Activated CD8-positive, alpha-beta memory T cell treated with anti-CD3 and anti-CD28 coated beads, Interleukin-2, amount 50 U/mL, for 24 hours (primary cell): ENCODE results near the gene ICOS.

Experiments used
- DNase-seq: peaks from one replicate; pipeline ENCODE4 v3.0.0-alpha.2; 2020; ENCODE audit errors: extremely low read depth

ICOS gene, protein sequence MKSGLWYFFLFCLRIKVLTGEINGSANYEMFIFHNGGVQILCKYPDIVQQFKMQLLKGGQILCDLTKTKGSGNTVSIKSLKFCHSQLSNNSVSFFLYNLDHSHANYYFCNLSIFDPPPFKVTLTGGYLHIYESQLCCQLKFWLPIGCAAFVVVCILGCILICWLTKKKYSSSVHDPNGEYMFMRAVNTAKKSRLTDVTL

DNA sequence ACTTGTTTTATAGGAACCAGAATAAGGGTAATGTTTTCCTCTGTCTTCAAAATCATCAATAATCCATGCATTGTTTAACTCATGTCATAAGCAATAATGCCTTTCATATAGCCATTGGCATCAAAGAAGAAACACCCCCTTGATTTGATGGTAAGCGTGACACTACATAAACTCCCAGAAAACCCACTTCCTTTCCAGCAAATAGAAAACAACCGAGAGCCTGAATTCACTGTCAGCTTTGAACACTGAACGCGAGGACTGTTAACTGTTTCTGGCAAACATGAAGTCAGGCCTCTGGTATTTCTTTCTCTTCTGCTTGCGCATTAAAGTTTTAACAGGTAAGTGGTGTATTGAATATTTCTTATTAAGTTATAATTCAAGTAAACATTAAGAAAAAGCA is at the start of gene ICOS:
Gene ICOS, plus strand, starts transcription at position 229 of the 400 bp plus-strand sequence. Its CDS starts 52 bp downstream, at position 281.
- DNase-seq, result no peak

DNA sequence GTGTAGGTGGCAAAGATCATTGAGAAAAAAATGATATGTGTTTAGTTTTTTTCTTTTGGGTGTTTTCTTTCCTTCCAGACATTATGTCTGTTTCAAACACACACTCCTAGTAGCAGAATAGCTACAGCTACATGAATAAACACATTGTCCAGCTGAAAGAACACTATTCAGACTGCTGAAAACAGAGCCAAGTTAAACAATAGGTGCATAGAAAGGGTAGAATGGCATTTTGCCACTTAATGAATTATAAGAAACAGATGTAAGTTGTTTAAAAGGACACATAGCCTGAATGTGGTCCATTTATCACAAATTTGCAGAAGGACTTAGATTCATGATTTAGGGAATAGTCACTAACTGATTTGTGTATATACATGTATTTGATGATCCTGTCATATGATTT is 48.9 kb upstream of the ICOS start:
- no peak for DNase-seq

- no peak for DNase-seq
Observed at GRCh38 chr2:203889542-203889941, 47.0 kb upstream of the ICOS start.

GRCh38 chr2:203889944-203890343 is 46.6 kb upstream of the ICOS start:
- no peak for DNase-seq

- no peak for DNase-seq
Observed at GRCh38 chr2:203890733-203891132, 45.8 kb upstream of the ICOS start.

- DNase-seq, result no peak
Observed at GRCh38 chr2:203891474-203891873, 45.1 kb upstream of the ICOS start.

DNA sequence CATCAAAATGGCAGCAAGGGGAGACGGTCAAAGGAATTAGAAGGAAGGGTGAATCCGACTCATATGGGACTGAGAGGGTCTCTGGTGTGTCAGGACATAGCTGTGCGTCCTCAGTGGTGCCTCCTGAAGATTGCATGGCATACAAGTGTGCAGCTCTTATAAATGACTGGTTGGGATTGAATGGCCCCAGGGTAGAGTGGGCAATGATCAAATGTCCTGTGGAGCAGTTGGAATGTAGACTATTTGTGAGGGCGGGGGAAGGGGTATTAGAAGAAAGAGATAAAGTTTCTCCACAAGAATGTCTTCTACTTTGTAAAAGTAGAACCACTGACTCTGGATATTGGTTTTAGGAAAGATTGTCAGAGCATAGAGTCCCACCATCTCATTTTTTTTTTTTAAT is 44.4 kb upstream of the ICOS start:
- DNase-seq, result no peak

DNA sequence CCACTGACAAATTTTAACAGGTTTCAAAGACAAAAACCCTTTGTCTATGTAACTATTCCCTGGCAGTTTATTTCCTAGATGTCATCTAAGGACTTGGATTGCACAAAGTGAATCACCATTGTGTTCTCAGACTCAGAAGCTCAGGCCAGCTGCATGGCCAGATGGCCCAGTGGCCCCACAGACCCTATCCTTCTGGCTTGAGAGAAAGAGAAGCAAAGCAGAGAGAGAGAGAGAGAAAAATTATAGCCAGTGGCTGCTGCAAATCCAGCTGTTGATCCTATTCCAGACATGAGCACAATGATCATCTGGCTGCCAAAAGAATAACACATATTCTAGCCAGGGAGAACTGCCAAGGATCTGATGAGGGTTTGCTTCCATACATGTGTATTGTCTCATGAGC is 43.2 kb upstream of the ICOS start:
- DNase-seq, result no peak

DNA sequence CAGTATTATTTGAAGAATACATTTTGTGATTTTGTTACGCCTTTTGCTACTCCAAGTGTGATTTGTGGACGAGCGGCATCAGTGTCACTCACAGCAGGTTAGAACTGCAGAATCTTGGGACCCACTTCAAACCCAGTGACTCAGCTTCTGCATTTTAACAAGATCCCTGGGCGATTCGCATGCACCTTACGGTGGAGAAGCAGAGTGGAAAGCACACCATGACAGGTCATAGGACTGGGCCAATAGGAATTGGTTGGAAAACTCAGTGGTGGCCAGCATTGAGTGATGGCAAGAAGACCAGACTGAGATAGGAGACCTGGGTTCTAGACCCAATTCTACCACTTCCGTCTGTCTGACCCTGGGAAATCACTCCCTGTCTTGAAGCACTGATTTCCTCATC is 42.7 kb upstream of the ICOS start:
- DNase-seq, result no peak

GRCh38 chr2:203894262-203894661 is 42.3 kb upstream of the ICOS start:
- no peak for DNase-seq

GRCh38 chr2:203897544-203897943 is 39.0 kb upstream of the ICOS start:
- DNase-seq, result no peak

GRCh38 chr2:203898657-203899056 is 37.9 kb upstream of the ICOS start:
- DNase-seq, result no peak

GRCh38 chr2:203900253-203900652 is 36.3 kb upstream of the ICOS start:
- no peak for DNase-seq

DNA sequence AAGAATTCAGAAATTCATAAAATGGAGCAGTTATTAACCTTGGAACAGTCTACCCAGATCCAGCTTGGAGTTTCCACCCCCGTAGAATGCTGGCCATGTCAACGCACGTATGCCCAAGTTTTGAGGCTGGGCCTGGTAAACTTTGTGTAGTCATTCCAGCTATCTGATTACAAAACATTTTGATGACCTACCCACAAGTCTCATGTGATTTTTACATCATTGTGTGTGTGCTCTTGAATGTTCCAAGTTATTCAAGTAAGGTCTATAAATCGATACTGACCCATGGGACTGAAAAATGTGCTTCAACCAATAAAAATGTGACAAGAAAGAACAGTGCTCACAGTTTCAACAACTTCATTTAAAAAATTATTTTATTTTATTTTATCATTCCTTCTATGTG is 32.5 kb upstream of the ICOS start:
- no peak for DNase-seq

DNA sequence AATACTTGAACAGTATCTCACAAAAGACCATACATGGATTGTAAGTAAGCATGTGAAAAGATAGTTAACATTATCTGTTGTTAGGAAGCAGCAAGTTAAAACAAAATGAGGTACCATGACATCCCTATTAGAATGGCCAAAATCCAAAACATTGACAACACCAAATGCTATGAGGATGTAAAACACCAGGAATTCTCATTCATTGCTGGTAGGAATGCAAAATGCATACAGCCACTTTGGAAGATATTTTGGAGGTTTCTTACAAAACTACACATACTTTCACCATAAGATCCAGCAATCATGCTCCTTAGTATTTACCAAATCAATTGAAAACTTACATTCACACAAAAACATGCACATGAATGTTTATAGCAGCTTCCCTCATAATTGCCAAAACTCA is 30.9 kb upstream of the ICOS start:
- DNase-seq, result no peak

DNA sequence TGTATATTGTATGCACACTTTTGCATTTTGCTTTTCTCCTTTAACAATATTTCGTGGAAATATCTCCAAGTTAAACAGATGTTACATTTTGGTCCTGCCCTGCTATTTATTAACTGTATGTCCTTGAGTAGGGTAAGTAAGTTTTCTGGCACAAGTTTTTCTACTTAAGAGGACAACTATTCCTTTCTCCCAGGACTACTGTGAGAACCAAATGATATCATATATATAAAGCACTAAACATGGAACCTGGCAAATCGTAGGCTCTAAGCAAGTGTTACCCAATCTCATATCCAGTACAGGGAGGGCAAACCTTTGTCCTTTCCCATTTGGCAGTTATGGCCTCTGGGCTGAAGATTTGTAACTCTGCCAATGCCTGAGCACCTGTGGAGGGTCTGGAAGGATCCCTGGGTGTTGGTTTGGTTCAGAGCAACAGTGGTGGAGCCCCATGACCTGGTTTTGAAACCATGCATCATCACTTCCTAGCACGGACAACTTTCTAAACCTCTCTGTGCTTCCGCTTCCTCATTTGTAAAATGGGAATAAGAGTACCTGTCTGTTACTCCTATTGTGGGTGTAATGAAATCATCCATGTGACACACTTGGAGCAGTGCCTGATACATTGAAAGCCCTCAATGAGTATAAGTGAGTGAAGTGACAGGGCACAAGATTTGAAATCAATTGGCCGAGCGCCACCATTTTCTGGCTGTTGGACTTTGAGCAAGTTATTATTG is 28.3 kb upstream of the ICOS start:
- DNase-seq, result no peak

DNA sequence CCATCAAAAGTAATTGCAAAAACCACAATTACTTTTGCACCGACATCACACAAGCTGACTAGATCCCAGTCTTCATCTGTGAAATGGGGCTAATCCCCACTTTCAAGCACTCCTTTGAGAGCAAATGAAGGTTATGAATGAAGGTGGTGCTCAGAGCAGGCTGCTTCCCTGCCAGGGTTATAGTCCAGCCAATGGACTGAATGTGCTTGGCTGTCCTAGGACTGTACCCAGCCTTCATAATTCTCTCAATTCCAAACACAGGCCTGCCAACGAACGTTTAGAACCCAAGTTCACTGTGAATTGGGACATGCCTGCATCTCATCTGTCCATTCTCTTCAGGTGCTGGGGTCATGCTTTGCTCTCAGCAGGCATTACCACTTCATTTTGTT is 27.8 kb upstream of the ICOS start:
- DNase-seq, result no peak

- DNase-seq, result no peak
Observed at GRCh38 chr2:203909261-203909967, 27.1 kb upstream of the ICOS start.

DNA sequence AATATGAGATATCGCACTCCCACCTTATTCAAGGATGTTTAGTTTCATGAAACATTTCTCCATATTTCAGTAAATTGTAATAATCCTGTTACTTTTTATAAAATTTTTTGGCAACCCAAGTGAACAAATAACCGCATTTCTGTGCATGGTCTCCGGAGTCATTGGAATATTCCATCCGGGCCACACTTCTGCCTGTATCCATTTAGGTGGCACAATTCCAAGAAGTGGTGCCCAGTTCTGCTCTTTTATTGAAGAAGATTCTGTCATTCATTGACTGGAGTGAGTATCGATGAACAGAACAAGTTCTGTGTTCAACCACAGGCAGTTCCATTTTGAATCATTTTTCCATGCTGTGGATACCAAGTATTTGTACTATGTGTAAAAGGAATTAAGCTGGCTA is 26.6 kb upstream of the ICOS start:
- no peak for DNase-seq

DNA sequence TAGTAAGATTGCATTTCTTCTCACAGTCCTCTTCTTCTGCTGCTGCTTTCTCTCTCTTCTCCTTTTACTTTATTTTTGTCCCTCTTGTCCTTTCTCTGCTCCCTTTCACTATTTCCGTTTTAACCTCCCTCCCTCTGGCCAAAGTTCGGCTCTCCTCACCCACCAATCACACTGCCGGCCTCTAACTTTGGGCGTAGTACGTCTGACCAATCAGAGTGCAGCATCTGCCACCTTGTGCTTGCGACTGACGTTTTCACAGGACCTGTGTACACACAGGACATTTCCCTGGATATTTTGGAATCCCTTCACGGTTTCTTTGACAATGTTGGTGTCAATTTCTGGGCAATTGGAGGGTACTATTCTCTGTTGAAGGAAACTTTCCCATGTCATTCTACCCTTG is 22.6 kb upstream of the ICOS start:
- DNase-seq, result no peak

DNA sequence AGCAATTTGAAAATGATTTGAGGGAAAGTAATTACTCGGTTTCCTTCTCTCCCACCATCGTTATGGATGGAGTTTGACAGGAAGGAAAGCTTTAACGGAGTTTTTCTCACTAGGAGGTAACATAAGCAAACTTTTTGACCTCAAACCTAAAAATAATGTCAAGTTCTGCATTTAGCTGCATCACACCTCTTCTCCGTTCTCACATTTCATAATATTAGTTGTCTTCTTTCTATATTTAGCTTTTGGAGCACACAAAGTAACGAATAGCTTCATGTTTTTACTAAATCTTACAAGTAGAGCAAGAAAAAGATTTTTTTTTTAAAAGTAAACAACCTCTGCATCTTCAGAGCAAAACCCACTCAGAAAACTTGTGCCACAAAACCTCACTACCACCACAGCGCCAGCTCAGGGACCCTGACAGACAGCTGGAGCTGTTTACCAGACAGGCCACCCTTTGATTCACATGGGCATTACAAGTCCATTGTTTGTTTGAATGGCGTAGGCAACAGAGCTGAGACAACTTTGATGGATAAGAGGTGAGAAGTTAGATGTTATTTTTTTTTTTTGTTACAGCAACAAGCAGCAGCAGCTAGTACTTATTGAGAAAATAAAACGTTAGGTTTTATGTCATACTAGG is 21.9 kb upstream of the ICOS start:
- no peak for DNase-seq

DNA sequence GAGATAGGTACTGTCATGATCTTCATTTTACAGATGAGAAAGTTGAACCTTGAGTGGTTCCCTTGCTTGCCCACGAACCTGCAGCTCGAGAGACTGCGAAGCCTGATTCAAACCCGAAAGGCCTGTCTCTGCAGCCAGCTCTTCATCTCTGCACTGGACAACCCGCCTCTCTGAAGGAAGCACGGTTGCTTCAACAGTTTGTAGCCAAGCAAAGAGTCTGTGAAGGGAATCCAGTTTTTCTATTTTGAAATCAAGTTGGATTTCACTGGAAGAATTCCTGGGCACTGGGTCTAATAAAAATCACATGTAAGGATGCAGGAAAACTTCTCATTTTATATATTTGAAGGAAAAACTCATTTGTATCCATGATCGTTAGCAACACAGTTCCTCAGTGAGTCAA is 21.3 kb upstream of the ICOS start:
- no peak for DNase-seq

- no peak for DNase-seq
Observed at GRCh38 chr2:203916756-203917155, 19.8 kb upstream of the ICOS start.
